Measurements from ENCODE around the gene IL19. TPM values are rescaled to one million over a fixed set of nuclear protein-coding genes. Genes with fewer than 3 reads are reported as not detected.

IL19 gene
- total RNA-seq, 1 donor from 2014 or later: not detected

GRCh38 chr1:206887701-206888100 is 117.1 kb downstream of the IL19 start:
- Mint-ChIP-seq H3K27ac (no peak overlapping the region), H3K27me3 (peaks cover 19% of the 10 kb centered on the region), H3K9me3 (no peaks in the 10 kb centered on the region), H3K4me3 (no peak overlapping the region), H3K36me3 (no peaks in the 10 kb centered on the region), H3K4me1 (ENCODE audit: unreplicated experiment) (peaks cover 5% of the 10 kb centered on the region)
- no peak for TF ChIP-seq CTCF (conservative IDR thresholded peaks at IDR 0.05)
- no peak for DNase-seq (ENCODE audit: extremely low spot score, unreplicated experiment)

- H3K4me3 Mint-ChIP-seq: no peak overlapping the region
- no peaks in the 10 kb centered on the region for H3K9me3 Mint-ChIP-seq
- no peaks in the 10 kb centered on the region for H3K36me3 Mint-ChIP-seq
- no peak for DNase-seq (ENCODE audit: extremely low spot score, unreplicated experiment)
- H3K27me3 Mint-ChIP-seq: peaks cover 24% of the 10 kb centered on the region
- peaks cover 7% of the 10 kb centered on the region for H3K4me1 Mint-ChIP-seq (ENCODE audit: unreplicated experiment)
- H3K27ac Mint-ChIP-seq: no peak overlapping the region
- TF ChIP-seq CTCF (conservative IDR thresholded peaks at IDR 0.05): no peak
Measured at GRCh38 chr1:206890125-206891060, 119.8 kb downstream of the IL19 start.

- TF ChIP-seq CTCF (conservative IDR thresholded peaks at IDR 0.05): no peak
- DNase-seq (ENCODE audit: extremely low spot score, unreplicated experiment): no peak
- no peaks in the 10 kb centered on the region for H3K36me3 Mint-ChIP-seq
- no peak overlapping the region for H3K4me3 Mint-ChIP-seq
- peaks cover 24% of the 10 kb centered on the region for H3K27me3 Mint-ChIP-seq
- no peaks in the 10 kb centered on the region for H3K9me3 Mint-ChIP-seq
- H3K27ac Mint-ChIP-seq: no peak overlapping the region
- H3K4me1 Mint-ChIP-seq (ENCODE audit: unreplicated experiment): peaks cover 15% of the 10 kb centered on the region
Measured at GRCh38 chr1:206891412-206891811, 120.8 kb downstream of the IL19 start.

Other genes starting within 250 kb of the IL19 start
- 38.2 and 45.7 TPM in 2 replicates for gene EIF2D, start 158.3 kb upstream of the IL19 start, total RNA-seq (ENCODE audit: low replicate concordance)
- 1.0 and 7.2 TPM in 2 replicates for gene DYRK3, start 135.2 kb upstream of the IL19 start, total RNA-seq (ENCODE audit: low replicate concordance)
- gene MAPKAPK2, start 85.9 kb upstream of the IL19 start, total RNA-seq (ENCODE audit: low replicate concordance): 62.3 and 63.1 TPM in 2 replicates
- gene IL10, start 1.7 kb downstream of the IL19 start, total RNA-seq (ENCODE audit: low replicate concordance): not detected in 2 replicates
- not detected in 2 replicates for gene IL20, start 94.8 kb downstream of the IL19 start, total RNA-seq (ENCODE audit: low replicate concordance)
- not detected in 2 replicates for gene IL24, start 126.7 kb downstream of the IL19 start, total RNA-seq (ENCODE audit: low replicate concordance)
- 0.58 and 0.81 TPM in 2 replicates for gene FCMR, start 151.2 kb downstream of the IL19 start, total RNA-seq (ENCODE audit: low replicate concordance)
- 16.9 and 30.1 TPM in 2 replicates for gene PIGR, start 175.7 kb downstream of the IL19 start, total RNA-seq (ENCODE audit: low replicate concordance)
- gene FCAMR, start 199.7 kb downstream of the IL19 start, total RNA-seq (ENCODE audit: low replicate concordance): not detected in 2 replicates